Glutamatergic neuron (in vitro differentiated cells): ENCODE data around the gene RIMOC1. TPM values are rescaled to one million over a fixed set of nuclear protein-coding genes. Genes with fewer than 3 reads are reported as not detected.

Experiments
- DNase-seq: peaks from one replicate; pipeline ENCODE4 v3.0.0; 2022
- H3K27ac Mint-ChIP-seq: one replicate; pipeline ENCODE4 v1.8.0; 2020; ENCODE audit warnings: mild to moderate bottlenecking, mixed read lengths, inconsistent platforms; ENCODE audit not compliant: unreplicated experiment
- H3K27me3 Mint-ChIP-seq: one replicate; pipeline ENCODE4 v1.8.0; 2020; ENCODE audit warnings: mild to moderate bottlenecking, moderate library complexity, mixed read lengths, inconsistent platforms; ENCODE audit not compliant: unreplicated experiment
- H3K36me3 Mint-ChIP-seq: one replicate; pipeline ENCODE4 v1.8.0; 2020; ENCODE audit warnings: mild to moderate bottlenecking, mixed read lengths, inconsistent platforms; ENCODE audit not compliant: unreplicated experiment
- H3K4me1 Mint-ChIP-seq: one replicate; pipeline ENCODE4 v1.8.0; 2020; ENCODE audit warnings: mild to moderate bottlenecking, low read depth, mixed read lengths, inconsistent platforms; ENCODE audit not compliant: unreplicated experiment
- H3K4me3 Mint-ChIP-seq: one replicate; pipeline ENCODE4 v1.8.0; 2020; ENCODE audit warnings: mild to moderate bottlenecking, mixed read lengths, inconsistent platforms; ENCODE audit not compliant: unreplicated experiment
- H3K9me3 Mint-ChIP-seq: one replicate; pipeline ENCODE4 v1.8.0; 2020; ENCODE audit warnings: mild to moderate bottlenecking, moderate library complexity, mixed read lengths, inconsistent platforms; ENCODE audit not compliant: unreplicated experiment
- total RNA-seq: library from RNA; stranded (reverse); fragmentation: NEBNext Ultra II Directional; extraction: Animal tissue kit (Norgen Biotek cat#: 25700); gene quantifications from one replicate; pipeline ENCODE4 v1.2.1, GENCODE V29; 2021; ENCODE audit not compliant: unreplicated experiment
- TF ChIP-seq, protein P1 (sequence below): fragments of 200-600 bp; sonication (generic); IDR thresholded peaks from one replicate; pipeline ENCODE4 v1.5.0; 2021; ENCODE audit not compliant: partially characterized antibody, unreplicated experiment

RIMOC1 gene
- total RNA-seq, 1 donor from 2014 or later: 45.5 TPM

DNA sequence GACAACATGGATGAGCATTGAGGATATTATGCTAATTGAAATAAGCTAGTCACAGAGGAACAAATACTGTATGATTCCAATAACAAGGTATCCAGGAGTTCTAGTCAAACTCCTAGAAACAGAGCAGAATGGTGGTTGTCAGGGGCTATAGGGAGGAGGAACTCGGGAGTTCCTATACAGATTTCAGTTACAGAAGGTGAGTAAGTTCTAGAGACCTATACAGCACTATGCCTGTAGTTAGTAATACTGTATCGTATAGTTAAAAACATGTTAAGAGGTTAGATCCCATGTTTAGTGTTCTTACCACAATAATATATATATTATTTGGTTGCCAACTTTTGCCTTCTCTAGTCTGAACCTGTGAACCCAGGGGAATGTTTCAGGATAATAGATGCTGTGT is 26.0 kb upstream of the RIMOC1 start:
- Mint-ChIP-seq H3K27me3 (no peaks in the 10 kb centered on the region), H3K9me3 (no peaks in the 10 kb centered on the region), H3K4me3 (no peak overlapping the region), H3K27ac (no peak overlapping the region), H3K4me1 (no peaks in the 10 kb centered on the region), H3K36me3 (no peaks in the 10 kb centered on the region)
- no peak for DNase-seq
- TF ChIP-seq, protein P1, sequence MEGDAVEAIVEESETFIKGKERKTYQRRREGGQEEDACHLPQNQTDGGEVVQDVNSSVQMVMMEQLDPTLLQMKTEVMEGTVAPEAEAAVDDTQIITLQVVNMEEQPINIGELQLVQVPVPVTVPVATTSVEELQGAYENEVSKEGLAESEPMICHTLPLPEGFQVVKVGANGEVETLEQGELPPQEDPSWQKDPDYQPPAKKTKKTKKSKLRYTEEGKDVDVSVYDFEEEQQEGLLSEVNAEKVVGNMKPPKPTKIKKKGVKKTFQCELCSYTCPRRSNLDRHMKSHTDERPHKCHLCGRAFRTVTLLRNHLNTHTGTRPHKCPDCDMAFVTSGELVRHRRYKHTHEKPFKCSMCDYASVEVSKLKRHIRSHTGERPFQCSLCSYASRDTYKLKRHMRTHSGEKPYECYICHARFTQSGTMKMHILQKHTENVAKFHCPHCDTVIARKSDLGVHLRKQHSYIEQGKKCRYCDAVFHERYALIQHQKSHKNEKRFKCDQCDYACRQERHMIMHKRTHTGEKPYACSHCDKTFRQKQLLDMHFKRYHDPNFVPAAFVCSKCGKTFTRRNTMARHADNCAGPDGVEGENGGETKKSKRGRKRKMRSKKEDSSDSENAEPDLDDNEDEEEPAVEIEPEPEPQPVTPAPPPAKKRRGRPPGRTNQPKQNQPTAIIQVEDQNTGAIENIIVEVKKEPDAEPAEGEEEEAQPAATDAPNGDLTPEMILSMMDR: no peak

DNA sequence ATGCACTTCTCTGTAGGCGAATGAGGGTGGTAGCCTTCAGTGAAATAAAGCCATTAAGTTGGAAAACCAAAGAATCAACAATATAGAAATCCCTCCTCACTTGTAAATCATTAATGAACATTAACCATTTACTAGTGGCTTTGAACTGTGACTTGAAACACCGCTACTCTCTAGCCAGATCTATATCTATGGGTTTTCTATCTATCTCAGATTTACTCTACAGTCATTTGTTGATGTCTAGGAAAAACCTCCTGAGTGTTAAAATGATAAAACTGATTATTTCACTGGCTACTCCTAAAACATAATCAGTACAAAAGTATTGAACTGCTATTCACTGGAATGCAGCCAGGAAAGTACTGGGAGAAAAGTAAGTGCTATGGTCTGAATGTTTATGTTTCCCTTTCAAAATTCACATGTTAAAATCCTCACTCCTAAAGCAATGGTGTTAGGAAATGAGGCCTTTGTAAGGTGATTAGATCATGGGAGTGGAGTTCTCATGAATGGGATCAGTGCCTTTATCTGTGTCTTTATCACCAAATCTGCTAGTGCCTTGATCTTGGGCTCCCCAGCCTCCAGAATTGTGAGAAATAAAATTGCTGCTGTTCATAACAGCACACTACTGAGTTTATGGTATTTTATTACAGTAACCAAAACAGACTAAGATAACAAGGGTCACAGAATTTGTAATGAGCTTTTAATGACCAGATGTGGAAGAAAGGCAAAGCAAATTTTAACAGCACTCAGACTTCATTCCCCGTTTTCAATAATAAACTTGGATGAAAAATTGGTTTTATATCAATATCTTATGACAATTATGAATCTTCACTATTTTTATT is 25.3 kb upstream of the RIMOC1 start:
- H3K27me3 Mint-ChIP-seq: no peaks in the 10 kb centered on the region
- H3K27ac Mint-ChIP-seq: no peak overlapping the region
- no peak for DNase-seq
- TF ChIP-seq, protein P1: no peak
- H3K9me3 Mint-ChIP-seq: no peaks in the 10 kb centered on the region
- no peak overlapping the region for H3K4me3 Mint-ChIP-seq
- H3K4me1 Mint-ChIP-seq: no peaks in the 10 kb centered on the region
- no peaks in the 10 kb centered on the region for H3K36me3 Mint-ChIP-seq

DNA sequence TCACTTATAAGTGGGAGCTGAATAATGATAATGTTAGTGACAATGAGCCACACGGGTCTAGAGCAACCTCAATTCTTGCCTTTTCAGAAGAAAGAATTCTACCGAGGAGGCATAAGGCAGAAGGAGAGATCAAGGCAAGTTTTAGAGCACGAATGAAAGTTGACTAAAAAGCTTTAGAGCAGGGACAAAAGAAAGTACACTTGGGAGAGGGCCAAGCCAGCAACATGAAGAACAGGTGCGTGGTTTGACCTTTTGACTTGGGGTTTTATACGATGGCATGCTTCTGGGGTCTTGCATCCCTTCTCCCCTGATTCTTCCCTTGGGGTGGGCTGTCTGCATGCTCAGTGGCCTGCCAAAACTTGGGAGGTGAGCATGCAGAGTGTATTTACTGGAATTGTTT is 21.4 kb upstream of the RIMOC1 start:
- Mint-ChIP-seq H3K36me3 (no peaks in the 10 kb centered on the region), H3K27ac (no peak overlapping the region), H3K9me3 (no peaks in the 10 kb centered on the region), H3K27me3 (no peaks in the 10 kb centered on the region), H3K4me3 (no peak overlapping the region), H3K4me1 (no peaks in the 10 kb centered on the region)
- TF ChIP-seq, protein P1: no peak
- no peak for DNase-seq

DNA sequence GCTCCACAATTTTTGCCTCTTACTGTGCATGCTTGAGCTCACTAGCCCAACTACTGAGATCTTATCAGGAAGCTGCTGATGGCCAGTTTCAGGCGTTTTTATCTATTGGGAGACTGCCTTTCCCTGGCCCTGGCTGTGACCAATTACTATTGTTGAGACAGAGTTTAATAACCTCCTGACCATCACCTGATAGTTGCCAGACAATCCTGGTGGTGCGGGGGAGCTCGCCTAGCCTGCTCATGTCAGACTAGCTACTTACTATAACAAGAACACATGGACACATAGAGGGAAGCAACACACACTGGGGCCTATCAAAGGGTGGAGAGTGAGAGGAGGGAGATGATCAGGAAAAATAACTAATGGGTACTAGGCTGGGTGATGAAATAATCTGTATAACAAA is 20.9 kb upstream of the RIMOC1 start:
- no peak overlapping the region for H3K4me3 Mint-ChIP-seq

DNA sequence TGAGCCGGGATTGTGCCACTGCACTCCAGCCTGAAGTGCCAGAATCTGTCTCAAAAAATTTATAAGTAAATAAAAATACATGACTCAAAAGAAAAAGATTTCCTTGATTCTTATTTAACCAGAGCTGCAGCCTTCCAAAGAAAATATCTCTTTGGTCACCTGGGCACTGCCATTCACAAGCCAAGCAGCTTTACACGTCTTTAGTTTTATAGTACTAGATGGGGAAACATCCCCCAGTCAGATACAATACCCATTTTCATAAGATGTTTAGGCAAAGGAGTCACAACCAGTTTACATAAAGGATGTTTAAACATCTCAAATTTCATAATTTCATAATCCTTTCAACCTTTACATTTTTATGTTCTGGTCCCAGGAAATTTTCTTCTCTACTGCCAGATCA is 20.2 kb upstream of the RIMOC1 start:
- DNase-seq: no peak
- TF ChIP-seq, protein P1: no peak
- Mint-ChIP-seq H3K36me3 (no peaks in the 10 kb centered on the region), H3K27ac (no peak overlapping the region), H3K4me1 (no peaks in the 10 kb centered on the region), H3K9me3 (no peaks in the 10 kb centered on the region), H3K27me3 (no peaks in the 10 kb centered on the region), H3K4me3 (no peak overlapping the region)

More for the DNA sequence above, 20.9 kb upstream of the RIMOC1 start:
- no peaks in the 10 kb centered on the region for H3K36me3 Mint-ChIP-seq
- H3K4me1 Mint-ChIP-seq: no peaks in the 10 kb centered on the region
- no peaks in the 10 kb centered on the region for H3K9me3 Mint-ChIP-seq
- H3K27ac Mint-ChIP-seq: no peak overlapping the region
- TF ChIP-seq, protein P1: no peak
- H3K27me3 Mint-ChIP-seq: no peaks in the 10 kb centered on the region
- no peak for DNase-seq
